Endodermal cell (in vitro differentiated cells): ENCODE measurements around the gene ULBP3. TPM values are rescaled to one million over a fixed set of nuclear protein-coding genes. Genes with fewer than 3 reads are reported as not detected.
A peak's percentile ranks its signal among the peaks of the same experiment; 100 is the strongest.
"Not testable (repeated sequence)": the region's sequence is repeated elsewhere in the genome, so short reads cannot be mapped to it uniquely, and the experiment has no call there.

Experiments used
- DNase-seq: peaks from one replicate; pipeline ENCODE4 v3.0.0-alpha.2; 2017
- H3K27ac ChIP-seq: 2 replicates; pipeline ENCODE4 v1.5.1; 2013; ENCODE audit warnings: mild to moderate bottlenecking, low read depth, low read length, moderate library complexity
- H3K27me3 ChIP-seq: 2 replicates; pipeline ENCODE4 v1.6.1; 2013; ENCODE audit warnings: mild to moderate bottlenecking, low read length, moderate library complexity; ENCODE audit not compliant: insufficient read depth, control insufficient read depth, poor library complexity, severe bottlenecking
- H3K36me3 ChIP-seq: 2 replicates; pipeline ENCODE4 v1.7.0; 2013; ENCODE audit warnings: mild to moderate bottlenecking, low read length, moderate library complexity; ENCODE audit not compliant: control insufficient read depth, insufficient read depth
- H3K4me1 ChIP-seq: one replicate; pipeline ENCODE4 v1.7.0; 2013; ENCODE audit warnings: low read length; ENCODE audit not compliant: control insufficient read depth, insufficient read depth
- H3K4me3 ChIP-seq: 2 replicates; pipeline ENCODE4 v1.5.1; 2013; ENCODE audit warnings: mild to moderate bottlenecking, low read length, moderate library complexity
- H3K9ac ChIP-seq: 2 replicates; pipeline ENCODE4 v1.6.1; 2013; ENCODE audit warnings: mild to moderate bottlenecking, low read length, moderate library complexity; ENCODE audit not compliant: poor library complexity, severe bottlenecking; ENCODE audit errors: extremely low read depth
- H3K9me3 ChIP-seq: 2 replicates; pipeline ENCODE4 v1.6.1; 2013; ENCODE audit warnings: mild to moderate bottlenecking, low read length, moderate library complexity; ENCODE audit not compliant: control insufficient read depth
- H3K27ac Mint-ChIP-seq: 2 replicates; pipeline ENCODE4 v1.8.0; 2020; ENCODE audit warnings: mixed read lengths
- H3K27me3 Mint-ChIP-seq: 2 replicates; pipeline ENCODE4 v1.8.0; 2021; ENCODE audit warnings: mild to moderate bottlenecking, mixed read lengths; ENCODE audit not compliant: insufficient read depth
- H3K36me3 Mint-ChIP-seq: 2 replicates; pipeline ENCODE4 v1.8.0; 2020; ENCODE audit warnings: low read depth, mixed read lengths
- H3K4me1 Mint-ChIP-seq: 2 replicates; pipeline ENCODE4 v1.8.0; 2020; ENCODE audit warnings: mixed read lengths
- H3K4me3 Mint-ChIP-seq: 2 replicates; pipeline ENCODE4 v1.8.0; 2020; ENCODE audit warnings: mild to moderate bottlenecking, moderate library complexity, mixed read lengths
- H3K9me3 Mint-ChIP-seq: 2 replicates; pipeline ENCODE4 v1.8.0; 2020; ENCODE audit warnings: mild to moderate bottlenecking, mixed read lengths
- CTCF ChIP-seq: fragments of 200-600 bp; sonication (generic); conservative IDR thresholded peaks from 2 replicates; pipeline ENCODE4 v1.5.0; 2021; ENCODE audit warnings: antibody characterized with exemption, mild to moderate bottlenecking
- WGBS, 2 experiments: methylation state at CpG; one replicate each; pipeline versions ENCODE4 v1.1.5 to v1.1.7; 2013; ENCODE audit warnings: missing lambda C conversion rate in 2 of 2, mixed read lengths in 1 of 2; ENCODE audit not compliant: insufficient coverage in 1 of 2, insufficient read length in 1 of 2; 5-methylcytosine and 5-hydroxymethylcytosine counted together
- total RNA-seq, 2 donors: library from RNA; stranded (reverse); fragmentation: NEBNext Ultra II Directional in 1 of 2; extraction: Animal tissue kit (Norgen Biotek cat#: 25700) in 1 of 2; gene quantifications; 2 replicates in 1 of 2; 3 replicates in 1 of 2; pipeline ENCODE4 v1.2.1, GENCODE V29; 2021

ULBP3 gene
- total RNA-seq, 2 donors from 2014 or later = 4.4 to 5.4 TPM

- peaks cover 37% of the 10 kb centered on the region for H3K27me3 Mint-ChIP-seq
- no peaks in the 10 kb centered on the region for H3K4me1 ChIP-seq
- H3K27ac Mint-ChIP-seq = no peak overlapping the region
- H3K4me3 ChIP-seq = peak overlapping the region; percentile 80
- no peaks in the 10 kb centered on the region for H3K9me3 ChIP-seq
- no peaks in the 10 kb centered on the region for H3K9me3 Mint-ChIP-seq
- no peak for DNase-seq
- H3K4me1 Mint-ChIP-seq = peaks cover 2% of the 10 kb centered on the region
- H3K27me3 ChIP-seq = peaks cover 32% of the 10 kb centered on the region
- H3K4me3 Mint-ChIP-seq = peak overlapping the region; percentile 67
- H3K27ac ChIP-seq = no peak overlapping the region
- H3K9ac ChIP-seq = peak overlapping the region; percentile 49
- 33 to 54% methylated on average over 1 to 4 of the region's 4 CpGs for WGBS, 2 experiments
- TF ChIP-seq CTCF = no peak
- H3K36me3 ChIP-seq = no peaks in the 10 kb centered on the region
- peaks cover 8% of the 10 kb centered on the region for H3K36me3 Mint-ChIP-seq
Observed at GRCh38 chr6:150068151-150068550, 770 bp downstream of the ULBP3 start.

- WGBS, 2 experiments = 62% methylated on average over 2 of the region's 2 CpGs
Observed at GRCh38 chr6:150065083-150065482, 3.8 kb downstream of the ULBP3 start.

GRCh38 chr6:150063640-150064039 is 5.3 kb downstream of the ULBP3 start:
- DNase-seq = no peak
- no peak overlapping the region for H3K4me3 Mint-ChIP-seq
- peaks cover 32% of the 10 kb centered on the region for H3K27me3 Mint-ChIP-seq
- Histone ChIP-seq H3K9me3 (no peaks in the 10 kb centered on the region), H3K27ac (no peak overlapping the region), H3K4me3 (no peak overlapping the region), H3K27me3 (peaks cover 25% of the 10 kb centered on the region), H3K9ac (no peak overlapping the region), H3K4me1 (no peaks in the 10 kb centered on the region), H3K36me3 (no peaks in the 10 kb centered on the region)
- WGBS, 2 experiments = 90% methylated on average over 6 of the region's 6 CpGs; no CpG with 5 or more reads in 1 of the 2 experiments
- peaks cover 17% of the 10 kb centered on the region for H3K36me3 Mint-ChIP-seq
- H3K27ac Mint-ChIP-seq = no peak overlapping the region
- peaks cover 2% of the 10 kb centered on the region for H3K4me1 Mint-ChIP-seq
- TF ChIP-seq CTCF = no peak
- no peaks in the 10 kb centered on the region for H3K9me3 Mint-ChIP-seq

More at GRCh38 chr6:150065083-150065482, 3.8 kb downstream of the ULBP3 start:
- H3K27ac Mint-ChIP-seq = no peak overlapping the region
- H3K9ac ChIP-seq = no peak overlapping the region
- H3K27me3 Mint-ChIP-seq = peaks cover 35% of the 10 kb centered on the region
- H3K27me3 ChIP-seq = peaks cover 30% of the 10 kb centered on the region
- DNase-seq = no peak
- H3K4me3 ChIP-seq = no peak overlapping the region
- H3K36me3 ChIP-seq = no peaks in the 10 kb centered on the region
- no peak overlapping the region for H3K4me3 Mint-ChIP-seq
- H3K27ac ChIP-seq = no peak overlapping the region
- no peak for TF ChIP-seq CTCF
- H3K36me3 Mint-ChIP-seq = peaks cover 17% of the 10 kb centered on the region
- H3K4me1 ChIP-seq = no peaks in the 10 kb centered on the region
- no peaks in the 10 kb centered on the region for H3K9me3 Mint-ChIP-seq
- peaks cover 2% of the 10 kb centered on the region for H3K4me1 Mint-ChIP-seq
- H3K9me3 ChIP-seq = no peaks in the 10 kb centered on the region

GRCh38 chr6:150059973-150060372 is 8.9 kb downstream of the ULBP3 start:
- H3K4me3 Mint-ChIP-seq, H3K4me3 ChIP-seq: not testable (repeated sequence)
- peaks cover 13% of the 10 kb centered on the region for H3K36me3 Mint-ChIP-seq

More at GRCh38 chr6:150059973-150060372, 8.9 kb downstream of the ULBP3 start:
- WGBS, 2 experiments = 92 to 95% methylated on average over 4 to 7 of the region's 7 CpGs
- H3K9me3 Mint-ChIP-seq, H3K36me3 ChIP-seq, H3K4me1 ChIP-seq, H3K9ac ChIP-seq, H3K27ac Mint-ChIP-seq, H3K4me1 Mint-ChIP-seq, H3K27ac ChIP-seq, DNase-seq, H3K9me3 ChIP-seq: not testable (repeated sequence)
- peaks cover 16% of the 10 kb centered on the region for H3K27me3 ChIP-seq
- peaks cover 28% of the 10 kb centered on the region for H3K27me3 Mint-ChIP-seq
